GM23338 (cell line): Measurements from ENCODE around the gene ADAMTS18. TPM values are rescaled to one million over a fixed set of nuclear protein-coding genes. Genes with fewer than 3 reads are reported as not detected.

Experiments used
- ATAC-seq: fragments of 200-7000 bp; cut with Tn5 transposase; 3 replicates; pipeline ENCODE4 v1.9.1; 2020
- DNase-seq: peaks from one replicate; pipeline ENCODE4 v3.0.0-alpha.2; 2015; ENCODE audit warnings: low spot score
- H2AFZ ChIP-seq: fragments of 200-600 bp; sonication (generic); 2 replicates; pipeline ENCODE4 v1.8.0; 2016; ENCODE audit warnings: antibody characterized with exemption, mild to moderate bottlenecking, moderate library complexity
- H3F3A ChIP-seq: fragments of 200-600 bp; sonication (generic); replicated peaks from 2 replicates; pipeline ENCODE4 v1.8.0; 2017; ENCODE audit warnings: antibody characterized with exemption, mixed run types, low read depth
- H3K27ac ChIP-seq: fragments of 200-600 bp; sonication (generic); 2 replicates; pipeline ENCODE4 v1.6.1; 2016; ENCODE audit warnings: low read depth
- H3K27me3 ChIP-seq: fragments of 200-600 bp; sonication (generic); 2 replicates; pipeline ENCODE4 v1.8.0; 2016; ENCODE audit warnings: mild to moderate bottlenecking, mixed run types, moderate library complexity; ENCODE audit not compliant: insufficient read depth
- H3K36me3 ChIP-seq: fragments of 200-600 bp; sonication (generic); 2 replicates; pipeline ENCODE4 v1.8.0; 2016; ENCODE audit warnings: mild to moderate bottlenecking; ENCODE audit not compliant: insufficient read depth
- H3K4me1 ChIP-seq: fragments of 200-600 bp; sonication (generic); 2 replicates; pipeline ENCODE4 v1.8.0; 2016; ENCODE audit warnings: mild to moderate bottlenecking, moderate library complexity; ENCODE audit not compliant: insufficient read depth
- H3K4me2 ChIP-seq: fragments of 200-600 bp; sonication (generic); 2 replicates; pipeline ENCODE4 v1.7.1; 2017; ENCODE audit warnings: mixed run types
- H3K4me3 ChIP-seq: fragments of 200-600 bp; sonication (generic); 2 replicates; pipeline ENCODE4 v1.6.1; 2016; ENCODE audit warnings: mixed run types
- H3K79me2 ChIP-seq: fragments of 200-600 bp; sonication (generic); replicated peaks from 2 replicates; pipeline ENCODE4 v1.8.0; 2017; ENCODE audit warnings: mild to moderate bottlenecking; ENCODE audit not compliant: insufficient read depth
- H3K9me2 ChIP-seq: fragments of 200-600 bp; sonication (generic); 2 replicates; pipeline ENCODE4 v1.8.0; 2017; ENCODE audit not compliant: insufficient read depth
- H4K20me1 ChIP-seq: fragments of 200-600 bp; sonication (generic); replicated peaks from 2 replicates; pipeline ENCODE4 v1.8.0; 2017; ENCODE audit warnings: mild to moderate bottlenecking; ENCODE audit not compliant: insufficient read depth
- H3K27ac Mint-ChIP-seq: 2 replicates; pipeline ENCODE4 v1.8.0; 2020; ENCODE audit warnings: inconsistent platforms, mild to moderate bottlenecking, moderate library complexity, mixed read lengths
- H3K27me3 Mint-ChIP-seq: 3 replicates; pipeline ENCODE4 v1.8.0; 2022; ENCODE audit warnings: low read depth, mild to moderate bottlenecking, moderate library complexity, mixed read lengths, inconsistent platforms; ENCODE audit not compliant: insufficient read depth, poor library complexity
- H3K36me3 Mint-ChIP-seq: 3 replicates; pipeline ENCODE4 v1.8.0; 2021; ENCODE audit warnings: low read depth, mild to moderate bottlenecking, inconsistent platforms, moderate library complexity, mixed read lengths
- H3K4me1 Mint-ChIP-seq: 3 replicates; pipeline ENCODE4 v1.8.0; 2020; ENCODE audit warnings: mild to moderate bottlenecking, inconsistent platforms, mixed read lengths
- H3K4me3 Mint-ChIP-seq: 3 replicates; pipeline ENCODE4 v1.8.0; 2021; ENCODE audit warnings: moderate library complexity, mild to moderate bottlenecking, inconsistent platforms, mixed read lengths
- H3K9me3 Mint-ChIP-seq: 3 replicates; pipeline ENCODE4 v1.8.0; 2020; ENCODE audit warnings: moderate library complexity, mild to moderate bottlenecking, inconsistent platforms, mixed read lengths
- CREB1 ChIP-seq: fragments of 250-450 bp; sonication (Bioruptor Pico); IDR thresholded peaks from 2 replicates; pipeline ENCODE4 v1.5.0; 2020; ENCODE audit warnings: low read depth, mild to moderate bottlenecking, moderate library complexity
- ETS1 ChIP-seq: IDR thresholded peaks from 2 replicates; pipeline ENCODE4 v1.6.1; 2016; ENCODE audit warnings: antibody characterized with exemption
- EZH2 ChIP-seq: fragments of 200-600 bp; sonication (generic); IDR thresholded peaks from one replicate; pipeline ENCODE4 v1.8.0; 2017; ENCODE audit warnings: antibody characterized with exemption, mild to moderate bottlenecking, low read depth; ENCODE audit not compliant: unreplicated experiment
- EZH2phosphoT487 ChIP-seq: fragments of 200-600 bp; sonication (generic); IDR thresholded peaks from one replicate; pipeline ENCODE4 v1.8.1; 2018; ENCODE audit warnings: antibody characterized with exemption; ENCODE audit not compliant: unreplicated experiment
- JUNB ChIP-seq: IDR thresholded peaks from one replicate; pipeline ENCODE4 v1.6.1; 2016; ENCODE audit warnings: antibody characterized with exemption; ENCODE audit not compliant: unreplicated experiment
- NANOG ChIP-seq: IDR thresholded peaks from 2 replicates; pipeline ENCODE4 v1.6.1; 2016; ENCODE audit warnings: antibody characterized with exemption, borderline replicate concordance
- POLR2AphosphoS5 ChIP-seq: IDR thresholded peaks from 2 replicates; pipeline ENCODE4 v1.6.1; 2016; ENCODE audit warnings: antibody characterized with exemption, low read depth
- REST ChIP-seq: IDR thresholded peaks from one replicate; pipeline ENCODE4 v1.6.1; 2018; ENCODE audit warnings: antibody characterized with exemption; ENCODE audit not compliant: unreplicated experiment
- STAT1 ChIP-seq: IDR thresholded peaks from one replicate; pipeline ENCODE4 v1.6.1; 2016; ENCODE audit warnings: antibody characterized with exemption; ENCODE audit not compliant: unreplicated experiment
- ZNF114 ChIP-seq: fragments of 250-450 bp; sonication (Bioruptor Pico); IDR thresholded peaks from 2 replicates; pipeline ENCODE4 v1.5.0; 2020; ENCODE audit warnings: mild to moderate bottlenecking, moderate library complexity
- ZNF331 ChIP-seq: fragments of 250-450 bp; sonication (Bioruptor Pico); IDR thresholded peaks from 2 replicates; pipeline ENCODE4 v1.5.0; 2020; ENCODE audit warnings: low read depth, mild to moderate bottlenecking, moderate library complexity
- polyA plus RNA-seq: library from polyadenylated mRNA; unstranded; fragments of >200 nt; fragmentation: Nextera tagmentation; extraction: Ambion mirVana; gene quantifications from 2 replicates; pipeline ENCODE4 v1.2.1, GENCODE V29; 2016
- total RNA-seq: library from RNA; depleted of rRNA; stranded (reverse); fragments of >200 nt; shearing (Covaris generic); gene quantifications from 2 replicates; pipeline ENCODE4 v1.2.3, GENCODE V29; 2014
- TF ChIP-seq, protein P1 (sequence below), 2 experiments: fragments of 200-600 bp in 1 of 2; sonication (generic) in 1 of 2; conservative IDR thresholded peaks; 2 replicates each; pipeline versions ENCODE4 v1.5.1 to v1.6.1; 2016 to 2017; ENCODE audit warnings: antibody characterized with exemption in 2 of 2, low read depth in 2 of 2, mild to moderate bottlenecking in 2 of 2, moderate library complexity in 1 of 2

Gene ADAMTS18
- total and polyA plus RNA-seq, 2 experiments from 2014 or later = 0.15 to 0.90 TPM

GRCh38 chr16:77375396-77375795 is 59.4 kb downstream of the ADAMTS18 start:
- H3K4me1 Mint-ChIP-seq = peaks cover 24% of the 10 kb centered on the region
- H4K20me1 ChIP-seq = no peaks in the 10 kb centered on the region
- no peaks in the 10 kb centered on the region for H3K9me2 ChIP-seq
- H3K27me3 Mint-ChIP-seq = peaks cover under 1% of the 10 kb centered on the region
- no peak for TF ChIP-seq EZH2
- TF ChIP-seq REST = no peak
- no peak for TF ChIP-seq ETS1
- no peak for TF ChIP-seq JUNB
- no peak for TF ChIP-seq EZH2phosphoT487
- no peak for TF ChIP-seq POLR2AphosphoS5
- no peak for TF ChIP-seq STAT1
- no peak for TF ChIP-seq ZNF114 (CRISPR knock-in tag)
- peak overlapping the region; percentile 75; the same call in 1 of the 2 replicates for H2AFZ ChIP-seq
- H3K27ac Mint-ChIP-seq = 0 out of 2 replicates have a peak overlapping the region, but pooled peaks have one; percentile 42
- no peak overlapping the region for H3K4me3 Mint-ChIP-seq
- no peaks in the 10 kb centered on the region for H3F3A ChIP-seq
- no peaks in the 10 kb centered on the region for H3K36me3 ChIP-seq
- H3K27ac ChIP-seq = no peak overlapping the region
- H3K4me1 ChIP-seq = peaks cover 17% of the 10 kb centered on the region
- no peaks in the 10 kb centered on the region for H3K27me3 ChIP-seq
- H3K36me3 Mint-ChIP-seq = no peaks in the 10 kb centered on the region
- H3K4me3 ChIP-seq = no peak overlapping the region
- ATAC-seq (no peak), DNase-seq (no peak)
- H3K4me2 ChIP-seq = no peak overlapping the region
- no peaks in the 10 kb centered on the region for H3K79me2 ChIP-seq
- no peaks in the 10 kb centered on the region for H3K9me3 Mint-ChIP-seq

DNA sequence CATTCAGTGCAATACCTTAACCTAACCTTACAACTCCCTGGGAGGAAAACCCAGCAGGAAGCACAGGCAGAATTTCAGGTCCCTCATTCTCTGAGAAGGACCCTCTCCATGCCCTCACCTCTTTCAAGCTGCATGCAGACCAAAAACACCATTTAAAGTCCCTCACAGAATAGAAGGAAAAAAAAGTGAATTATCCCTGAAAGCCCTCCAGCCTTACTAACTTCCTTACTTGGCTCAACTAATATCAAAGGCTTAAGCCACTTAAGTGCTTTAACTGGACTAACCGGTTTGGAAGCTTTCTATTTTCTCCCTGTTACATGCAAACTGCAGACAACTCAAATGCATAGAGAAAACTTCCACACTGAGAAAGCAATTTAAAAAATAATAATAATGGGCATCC is 60.5 kb downstream of the ADAMTS18 start:
- Histone ChIP-seq H3K9me2 (no peaks in the 10 kb centered on the region), H4K20me1 (no peaks in the 10 kb centered on the region), H3F3A (no peaks in the 10 kb centered on the region), H3K4me1 (peaks cover 17% of the 10 kb centered on the region), H3K79me2 (no peaks in the 10 kb centered on the region), H2AFZ (no peak overlapping the region), H3K36me3 (no peaks in the 10 kb centered on the region), H3K4me3 (no peak overlapping the region), H3K27me3 (no peaks in the 10 kb centered on the region), H3K27ac (no peak overlapping the region), H3K4me2 (peak overlapping the region; percentile 1)
- Mint-ChIP-seq H3K4me1 (peaks cover 24% of the 10 kb centered on the region), H3K36me3 (no peaks in the 10 kb centered on the region), H3K4me3 (no peak overlapping the region), H3K27ac (no peak overlapping the region), H3K9me3 (no peaks in the 10 kb centered on the region), H3K27me3 (peaks cover 2% of the 10 kb centered on the region)
- ATAC-seq (peak; percentile 76), DNase-seq (peak; percentile 74)
- TF ChIP-seq JUNB = no peak
- no peak for TF ChIP-seq ZNF114 (CRISPR knock-in tag)
- TF ChIP-seq ZNF331 = no peak
- no peak for TF ChIP-seq REST
- TF ChIP-seq STAT1 = no peak
- no peak for TF ChIP-seq NANOG
- TF ChIP-seq ETS1 = no peak
- no peak for TF ChIP-seq EZH2
- TF ChIP-seq, protein P1, sequence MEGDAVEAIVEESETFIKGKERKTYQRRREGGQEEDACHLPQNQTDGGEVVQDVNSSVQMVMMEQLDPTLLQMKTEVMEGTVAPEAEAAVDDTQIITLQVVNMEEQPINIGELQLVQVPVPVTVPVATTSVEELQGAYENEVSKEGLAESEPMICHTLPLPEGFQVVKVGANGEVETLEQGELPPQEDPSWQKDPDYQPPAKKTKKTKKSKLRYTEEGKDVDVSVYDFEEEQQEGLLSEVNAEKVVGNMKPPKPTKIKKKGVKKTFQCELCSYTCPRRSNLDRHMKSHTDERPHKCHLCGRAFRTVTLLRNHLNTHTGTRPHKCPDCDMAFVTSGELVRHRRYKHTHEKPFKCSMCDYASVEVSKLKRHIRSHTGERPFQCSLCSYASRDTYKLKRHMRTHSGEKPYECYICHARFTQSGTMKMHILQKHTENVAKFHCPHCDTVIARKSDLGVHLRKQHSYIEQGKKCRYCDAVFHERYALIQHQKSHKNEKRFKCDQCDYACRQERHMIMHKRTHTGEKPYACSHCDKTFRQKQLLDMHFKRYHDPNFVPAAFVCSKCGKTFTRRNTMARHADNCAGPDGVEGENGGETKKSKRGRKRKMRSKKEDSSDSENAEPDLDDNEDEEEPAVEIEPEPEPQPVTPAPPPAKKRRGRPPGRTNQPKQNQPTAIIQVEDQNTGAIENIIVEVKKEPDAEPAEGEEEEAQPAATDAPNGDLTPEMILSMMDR (conservative IDR thresholded peaks at IDR 0.05; ENCODE audit: low read depth in 2 of 2) = no peak
- TF ChIP-seq POLR2AphosphoS5 = no peak
- TF ChIP-seq CREB1 = no peak
- no peak for TF ChIP-seq EZH2phosphoT487
